Suppressor macrophage (primary cell): ENCODE data around the gene ASIC2.

Source experiments
- DNase-seq, 4 experiments: peaks; one replicate each; pipeline ENCODE4 v3.0.0-alpha.2; 2020 to 2022

Gene ASIC2

DNA sequence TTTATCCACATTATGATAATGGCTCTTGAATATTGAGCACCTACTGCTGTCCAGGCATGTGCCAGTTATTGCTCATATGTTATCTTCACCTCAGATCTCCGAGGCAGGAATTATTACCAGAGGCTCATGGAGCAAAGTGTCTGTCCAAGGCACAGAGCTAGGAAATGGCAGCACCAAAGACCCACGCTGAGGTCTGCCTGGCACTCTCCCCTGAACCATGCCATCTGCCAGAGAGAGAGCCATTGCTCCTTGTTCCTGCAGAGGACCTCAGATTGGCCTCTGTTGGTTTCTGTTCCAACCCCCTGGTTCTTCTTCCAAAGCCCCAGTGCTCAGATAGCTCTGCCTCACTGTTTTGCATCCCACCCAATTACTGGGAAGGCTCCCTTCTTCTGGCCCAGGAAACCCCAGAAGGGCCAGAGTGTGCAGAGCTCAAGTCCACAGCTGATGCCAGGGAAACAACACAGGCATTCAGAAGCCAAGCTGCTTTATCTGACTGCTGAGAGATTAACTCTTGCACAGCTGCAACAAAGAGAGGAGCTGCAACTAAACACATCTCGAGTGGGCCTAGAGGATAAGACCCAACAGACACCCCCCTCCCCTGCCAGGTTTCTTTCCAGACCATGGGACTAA lies 5.9 kb downstream of the ASIC2 start:
- DNase-seq = no peak

DNA sequence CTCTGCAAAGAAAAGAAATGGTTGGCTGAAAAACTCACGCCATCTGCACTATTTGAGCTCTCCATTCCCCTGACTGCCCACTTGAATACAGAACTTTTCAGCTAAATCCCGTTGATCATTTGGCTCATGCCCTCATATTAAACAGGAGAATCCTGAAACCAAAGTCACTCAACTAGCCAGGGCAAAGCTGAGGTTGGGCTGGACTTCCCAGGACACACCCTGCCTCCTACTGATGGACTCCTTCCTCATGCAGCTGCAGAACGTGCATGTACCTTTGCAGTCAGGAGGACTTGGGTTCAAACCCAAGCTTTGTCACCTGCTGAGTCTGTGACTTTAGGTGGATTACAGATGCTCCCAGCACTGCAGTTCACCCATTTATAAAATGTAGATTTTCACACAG lies 7.7 kb downstream of the ASIC2 start:
- no peak for DNase-seq

- no peak for DNase-seq
Observed at GRCh38 chr17:33284022-33284421, 9.1 kb downstream of the ASIC2 start.

GRCh38 chr17:33280162-33280943 lies 12.7 kb downstream of the ASIC2 start:
- DNase-seq = no peak

GRCh38 chr17:33277436-33278100 lies 15.5 kb downstream of the ASIC2 start:
- no peak for DNase-seq

DNA sequence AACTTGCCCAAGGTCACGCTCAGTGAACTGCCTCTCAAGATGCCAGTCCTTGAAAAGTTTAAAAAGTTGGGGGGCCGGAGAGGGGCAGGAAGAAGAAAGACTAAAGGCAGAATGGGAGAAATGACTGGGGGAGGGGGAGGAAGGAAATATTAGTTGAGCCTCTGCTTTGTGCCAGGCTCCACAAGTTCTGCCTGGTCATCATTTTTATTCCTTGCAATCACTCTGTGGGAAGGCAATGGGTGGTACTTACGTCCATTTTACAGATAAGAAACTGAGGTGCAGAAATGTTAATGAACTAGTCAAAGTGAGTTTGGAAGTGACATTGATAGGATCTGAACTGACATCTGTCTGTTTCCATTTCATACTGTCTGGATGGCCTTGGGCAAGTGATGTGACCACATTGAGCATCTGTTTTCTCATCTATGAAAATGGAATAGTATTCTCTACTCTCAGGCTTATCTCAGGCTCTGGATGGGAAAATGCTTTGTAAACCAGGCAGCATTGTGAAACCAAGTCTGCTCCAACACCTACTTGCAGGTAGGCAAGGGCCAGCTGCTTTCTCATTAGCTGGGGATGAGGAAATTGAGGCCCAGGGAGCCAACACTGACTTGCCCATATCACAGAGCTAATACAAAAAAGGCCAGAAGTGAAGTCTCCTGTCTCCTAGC lies 19.2 kb downstream of the ASIC2 start:
- no peak for DNase-seq

DNA sequence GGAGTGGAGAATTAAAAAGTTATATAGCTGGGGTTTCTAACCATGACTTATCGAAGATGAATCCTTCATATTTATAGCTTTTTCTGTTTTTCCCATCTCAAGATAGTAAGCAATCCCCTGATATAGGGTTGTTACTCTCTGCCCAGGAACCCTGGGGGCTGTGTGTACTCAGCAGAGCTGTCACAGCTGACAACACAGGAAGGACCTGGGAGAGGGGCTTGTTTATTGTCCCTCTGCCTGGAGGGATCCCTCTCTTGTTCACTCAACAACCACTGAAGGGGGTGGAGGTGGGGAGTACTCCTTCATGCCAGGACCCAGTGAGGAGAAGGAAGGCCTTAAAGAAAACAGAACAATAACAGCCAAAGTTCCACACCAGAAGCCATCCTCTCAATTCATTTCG lies 19.8 kb downstream of the ASIC2 start:
- no peak for DNase-seq

DNA sequence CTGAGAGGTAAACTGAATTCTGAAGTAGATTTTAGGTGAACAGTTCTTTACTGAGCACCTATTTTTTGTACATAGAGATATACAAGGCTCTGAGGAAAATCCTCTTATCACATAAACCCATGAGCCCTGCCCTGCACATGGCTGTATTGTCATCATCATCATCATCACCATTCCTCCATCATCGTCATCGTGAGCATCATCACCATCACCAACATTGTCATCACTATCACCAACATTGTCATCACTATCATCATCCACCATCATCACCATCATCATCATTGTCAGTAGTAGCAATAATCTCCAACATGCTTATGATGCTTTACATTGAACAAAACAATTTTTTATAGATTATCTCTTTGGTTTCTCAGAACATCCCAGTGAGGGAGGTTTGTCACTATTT lies 20.7 kb downstream of the ASIC2 start:
- DNase-seq = no peak

DNA sequence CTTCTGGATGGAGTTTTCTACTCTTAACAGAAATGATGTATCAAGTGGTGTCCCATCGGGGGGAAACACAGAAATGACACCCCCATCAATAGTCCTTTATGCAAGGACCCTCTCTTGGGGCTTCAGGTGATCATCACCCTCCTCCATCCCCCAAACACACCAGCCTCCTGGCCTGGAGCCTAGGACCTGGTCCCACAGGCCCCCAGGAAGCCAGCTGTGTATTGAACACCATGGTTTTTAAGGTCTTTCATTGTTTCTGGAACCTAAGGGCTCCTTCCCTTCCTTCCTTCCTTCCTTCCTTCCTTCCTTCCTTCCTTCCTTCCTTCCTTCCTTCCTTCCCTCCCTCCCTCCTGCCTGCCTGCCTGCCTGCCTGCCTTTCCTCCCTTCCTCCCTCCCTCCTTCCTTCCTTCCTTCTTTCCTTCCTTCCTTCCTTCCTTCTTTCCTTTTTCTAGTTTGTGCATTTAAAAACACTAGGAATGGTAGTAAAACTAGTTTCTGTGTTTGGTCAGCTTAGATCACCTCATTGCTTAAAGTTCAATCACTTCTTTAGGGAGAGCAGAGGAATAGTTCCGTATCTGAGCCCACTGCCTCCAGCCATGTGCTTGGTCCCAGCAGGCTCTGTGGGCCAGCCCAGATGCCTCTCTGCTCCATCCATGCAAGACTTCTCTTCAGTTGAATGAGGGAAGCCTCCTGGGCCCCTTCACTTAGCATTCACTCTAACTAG lies 23.6 kb downstream of the ASIC2 start:
- no peak for DNase-seq

DNA sequence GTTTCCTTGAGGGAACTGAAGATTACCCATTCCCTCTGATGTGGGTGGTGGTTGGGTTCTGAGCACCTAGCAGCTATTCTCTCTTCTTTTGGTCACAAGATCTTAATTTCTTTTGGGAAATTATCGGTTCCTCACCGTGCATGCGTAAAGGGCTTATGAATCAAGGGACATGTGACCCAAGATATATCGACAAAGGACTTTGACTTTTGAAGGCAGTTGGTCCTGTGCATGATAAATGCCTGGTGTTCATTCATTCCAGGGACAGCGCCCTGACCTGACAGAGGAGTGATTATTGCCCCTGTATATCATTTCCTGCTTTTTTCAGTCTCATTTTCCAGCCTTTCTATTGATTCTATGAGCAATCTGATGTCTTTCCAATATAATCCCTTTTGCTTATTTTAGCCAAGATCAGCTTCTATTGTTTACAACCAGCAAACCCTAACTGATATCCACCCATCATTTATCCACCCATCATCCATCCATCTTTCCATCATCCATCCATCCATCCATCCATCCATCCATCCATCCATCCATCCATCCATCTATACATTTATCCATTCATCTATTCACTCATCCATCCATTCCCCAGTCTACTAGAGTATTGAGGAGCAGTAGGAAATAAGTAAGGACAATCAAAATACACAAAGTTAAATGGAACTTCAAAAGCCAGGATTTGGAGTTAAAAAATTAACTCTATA lies 25.1 kb downstream of the ASIC2 start:
- DNase-seq = no peak

- DNase-seq = no peak
Observed at GRCh38 chr17:33267271-33267790, 25.8 kb downstream of the ASIC2 start.

DNA sequence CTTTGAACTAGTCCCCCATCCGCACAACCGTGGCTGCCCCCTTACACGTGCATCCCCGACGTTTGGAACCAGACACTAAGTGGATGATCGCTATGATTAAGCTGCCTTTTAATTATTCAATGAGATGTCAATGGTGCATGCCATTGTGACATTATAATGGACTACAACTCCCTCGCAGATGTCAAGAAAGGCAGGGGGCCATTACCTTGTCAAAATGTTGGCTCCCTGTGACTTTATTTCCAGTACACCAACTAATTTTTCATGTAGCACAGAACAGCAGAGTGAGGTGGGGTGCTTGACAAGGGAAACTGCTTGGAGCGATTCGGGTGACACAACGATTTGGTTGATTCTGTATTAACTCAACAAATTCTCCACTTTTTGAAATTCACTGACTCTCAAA lies 26.5 kb downstream of the ASIC2 start:
- DNase-seq = no peak

DNA sequence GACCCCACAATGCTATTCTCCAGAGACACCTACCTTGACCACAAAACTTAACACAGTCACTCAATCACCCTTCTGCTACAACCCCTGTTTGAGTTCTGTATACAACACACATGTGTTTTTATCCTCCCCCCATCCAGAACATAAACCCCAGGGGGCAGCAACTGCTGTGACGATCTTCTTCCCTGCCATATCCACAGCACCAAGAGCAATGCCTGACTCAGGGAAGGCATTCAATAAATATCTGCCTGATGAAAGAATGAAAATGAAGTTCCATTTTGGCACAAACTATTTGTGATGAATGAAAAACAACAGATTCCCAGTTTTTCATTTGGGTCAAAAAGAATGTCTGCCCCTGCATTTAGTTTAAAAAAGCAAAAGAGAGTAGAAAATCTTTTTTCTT lies 27.0 kb downstream of the ASIC2 start:
- DNase-seq = no peak

- no peak for DNase-seq
Observed at GRCh38 chr17:33263396-33263795, 29.7 kb downstream of the ASIC2 start.

- no peak for DNase-seq
Observed at GRCh38 chr17:33262266-33263123, 30.6 kb downstream of the ASIC2 start.

DNA sequence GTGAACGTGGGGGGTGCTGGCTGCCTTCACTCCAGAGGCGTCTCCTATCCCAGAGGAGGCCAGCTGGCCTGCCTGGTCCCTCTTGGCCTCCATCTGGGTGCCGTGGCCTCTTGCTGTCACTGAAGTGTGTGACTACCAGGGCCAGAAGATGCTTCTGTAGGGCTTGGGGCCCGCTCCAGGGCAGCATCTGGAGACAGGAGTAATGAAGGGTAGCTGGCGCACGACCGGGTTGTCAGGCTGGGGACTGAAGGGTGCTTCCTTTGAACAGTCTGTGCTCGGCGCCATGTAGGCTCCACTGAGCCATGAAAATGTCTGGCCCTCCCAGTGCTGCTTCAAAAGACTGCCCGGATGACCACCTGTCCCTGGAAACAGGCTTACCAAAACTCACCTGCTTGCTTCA lies 31.3 kb downstream of the ASIC2 start:
- no peak for DNase-seq

GRCh38 chr17:33260638-33261037 lies 32.5 kb downstream of the ASIC2 start:
- no peak for DNase-seq

- no peak for DNase-seq
Observed at GRCh38 chr17:33258296-33258695, 34.8 kb downstream of the ASIC2 start.

DNA sequence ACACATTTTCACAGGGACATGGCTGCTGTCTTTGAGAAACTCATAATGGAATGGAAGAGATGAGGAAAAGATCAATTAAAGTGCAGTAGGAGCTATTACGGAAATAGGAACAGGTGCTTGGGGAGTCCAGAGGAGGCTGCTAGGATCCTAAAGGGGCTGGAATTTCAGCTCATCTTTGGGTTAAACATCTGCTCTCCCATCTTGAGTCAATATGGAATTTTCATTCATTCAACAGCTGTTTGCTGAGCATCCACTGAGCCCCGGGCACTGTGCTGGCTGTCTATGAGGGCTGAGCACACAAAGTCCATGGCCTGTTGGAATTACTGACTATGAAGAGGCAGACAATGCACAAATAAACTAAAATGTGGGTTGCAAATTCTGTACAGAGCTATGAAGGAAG lies 47.9 kb downstream of the ASIC2 start:
- DNase-seq = no peak

DNA sequence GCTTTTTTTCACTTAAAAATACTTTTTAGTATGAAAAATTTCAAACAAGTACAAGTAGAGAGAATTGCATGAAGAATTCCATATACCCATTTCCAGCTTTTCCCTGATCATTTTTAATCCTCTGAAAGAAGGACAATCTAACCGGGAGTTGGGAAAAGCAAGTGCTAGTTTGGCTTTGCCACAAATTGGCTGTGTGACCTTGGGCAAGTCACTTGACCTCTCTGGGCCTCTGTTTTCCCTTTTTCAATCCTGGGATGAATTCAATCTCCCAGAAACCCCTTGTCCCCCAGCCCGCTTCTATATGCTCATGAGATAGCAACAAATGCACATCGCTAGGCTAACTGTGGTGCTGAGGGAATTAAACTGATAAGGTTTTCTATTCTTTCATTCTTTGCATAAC lies 49.4 kb downstream of the ASIC2 start:
- no peak for DNase-seq
